Retinal pigment epithelial cell (primary cell): ENCODE results near the gene BTBD16.

Experiments
- DNase-seq: peaks from one replicate; pipeline ENCODE4 v3.0.0-alpha.2; 2010; ENCODE audit warnings: low read depth
- H3K4me3 ChIP-seq: 2 replicates; pipeline ENCODE4 v1.5.1; 2011; ENCODE audit warnings: mild to moderate bottlenecking, low read length, control low read depth, moderate library complexity
- CTCF ChIP-seq: conservative IDR thresholded peaks from 2 replicates; pipeline ENCODE4 v1.5.1; 2011; ENCODE audit warnings: low read depth, low read length, control low read depth, inconsistent platforms

BTBD16 gene

GRCh38 chr10:122298206-122298597, 27.1 kb downstream of the BTBD16 start:
- no peak overlapping the region for H3K4me3 ChIP-seq
- no peak for DNase-seq
- no peak for TF ChIP-seq CTCF

- peak overlapping the region; percentile 14 for H3K4me3 ChIP-seq
- DNase-seq: no peak
- TF ChIP-seq CTCF: peak; percentile 90
Observed at GRCh38 chr10:122298598-122299301, 27.7 kb downstream of the BTBD16 start.

- H3K4me3 ChIP-seq: no peak overlapping the region
- DNase-seq: no peak
- TF ChIP-seq CTCF: no peak
Observed at GRCh38 chr10:122299423-122300075, 28.5 kb downstream of the BTBD16 start.

GRCh38 chr10:122301055-122301810, 30.1 kb downstream of the BTBD16 start:
- TF ChIP-seq CTCF: no peak
- H3K4me3 ChIP-seq: no peak overlapping the region
- peak; percentile 23 for DNase-seq

GRCh38 chr10:122301811-122302115, 30.7 kb downstream of the BTBD16 start:
- TF ChIP-seq CTCF: no peak
- no peak overlapping the region for H3K4me3 ChIP-seq
- no peak for DNase-seq

- DNase-seq: no peak
- no peak overlapping the region for H3K4me3 ChIP-seq
- no peak for TF ChIP-seq CTCF
Observed at GRCh38 chr10:122302315-122302714, 31.2 kb downstream of the BTBD16 start.
